Fibroblast of lung (primary cell): ENCODE measurements around the gene MTOR.

Experiments used
- EZH2 ChIP-seq: IDR thresholded peaks from 2 replicates; pipeline ENCODE4 v1.5.1; 2012; ENCODE audit warnings: low read length, control low read depth, mild to moderate bottlenecking; ENCODE audit errors: missing control alignments
- TF ChIP-seq, protein P1 (sequence below), 2 donors: IDR thresholded peaks in 1 of 2; conservative IDR thresholded peaks in 1 of 2; 1 replicate in 1 of 2; 2 replicates in 1 of 2; pipeline ENCODE4 v1.5.1; 2011 to 2012; ENCODE audit warnings: low read length in 2 of 2, control low read depth in 1 of 2, inconsistent platforms in 1 of 2, low read depth in 1 of 2, mild to moderate bottlenecking in 1 of 2

- TF ChIP-seq, protein P1, sequence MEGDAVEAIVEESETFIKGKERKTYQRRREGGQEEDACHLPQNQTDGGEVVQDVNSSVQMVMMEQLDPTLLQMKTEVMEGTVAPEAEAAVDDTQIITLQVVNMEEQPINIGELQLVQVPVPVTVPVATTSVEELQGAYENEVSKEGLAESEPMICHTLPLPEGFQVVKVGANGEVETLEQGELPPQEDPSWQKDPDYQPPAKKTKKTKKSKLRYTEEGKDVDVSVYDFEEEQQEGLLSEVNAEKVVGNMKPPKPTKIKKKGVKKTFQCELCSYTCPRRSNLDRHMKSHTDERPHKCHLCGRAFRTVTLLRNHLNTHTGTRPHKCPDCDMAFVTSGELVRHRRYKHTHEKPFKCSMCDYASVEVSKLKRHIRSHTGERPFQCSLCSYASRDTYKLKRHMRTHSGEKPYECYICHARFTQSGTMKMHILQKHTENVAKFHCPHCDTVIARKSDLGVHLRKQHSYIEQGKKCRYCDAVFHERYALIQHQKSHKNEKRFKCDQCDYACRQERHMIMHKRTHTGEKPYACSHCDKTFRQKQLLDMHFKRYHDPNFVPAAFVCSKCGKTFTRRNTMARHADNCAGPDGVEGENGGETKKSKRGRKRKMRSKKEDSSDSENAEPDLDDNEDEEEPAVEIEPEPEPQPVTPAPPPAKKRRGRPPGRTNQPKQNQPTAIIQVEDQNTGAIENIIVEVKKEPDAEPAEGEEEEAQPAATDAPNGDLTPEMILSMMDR (conservative IDR thresholded peaks at IDR 0.05 in 1 of 2, IDR thresholded peaks at IDR 0.05 in 1 of 2; ENCODE audit: low read depth in 1 of 2, low read length in 2 of 2): no peak
- no peak for TF ChIP-seq EZH2
Measured at GRCh38 chr1:11279630-11280029, 17.3 kb upstream of the MTOR start.
